ENCODE results near the gene CCDC85C. TPM values are rescaled to one million over a fixed set of nuclear protein-coding genes. Genes with fewer than 3 reads are reported as not detected.

The CCDC85C gene
- total and polyA plus RNA-seq, 2 of the 8 experiments (the other 6 are each of a cell fraction or from before 2014, with no cell fraction given), result 16.8 to 35.8 TPM

DNA sequence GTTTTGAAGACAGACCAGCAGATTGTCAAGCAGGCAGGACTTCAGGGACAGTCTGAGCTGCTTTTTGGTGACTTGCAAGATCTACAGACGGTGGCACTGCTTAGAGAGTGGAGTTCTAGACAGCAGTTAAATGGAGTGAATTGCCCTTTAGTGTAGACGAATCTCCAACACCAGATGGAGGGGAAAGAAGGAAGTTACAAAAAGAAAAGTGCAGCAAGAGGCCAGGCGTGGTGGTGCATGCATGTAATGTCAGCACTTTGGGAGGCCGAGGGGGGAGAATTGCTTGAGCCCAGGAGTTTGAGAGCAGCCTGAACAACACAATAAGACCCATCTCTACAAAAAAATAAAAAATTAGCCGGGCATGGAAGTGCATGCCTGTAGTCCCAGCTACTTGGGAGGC, 32.5 kb upstream of the CCDC85C start:
- H4K5ac ChIP-seq (ENCODE audit: insufficient read length, low read depth, low read length), result no peak overlapping the region
- no peaks in the 10 kb centered on the region; a peak in 1 of 7 replicates for H3K27me3 ChIP-seq (replicated peaks in 1 of 4; ENCODE audit: control insufficient read depth in 3 of 4, extremely low read depth in 1 of 4, insufficient read depth in 3 of 4, low read length in 3 of 4)
- H2BK20ac ChIP-seq (ENCODE audit: low read length), result no peak overlapping the region
- DNase-seq (ENCODE audit: low read depth in 1 of 2, low spot score in 2 of 2) (no peak), FAIRE-seq (no peak)
- H2AK5ac ChIP-seq (ENCODE audit: low read depth, low read length), result no peak overlapping the region
- H2BK15ac ChIP-seq (ENCODE audit: low read length), result no peak overlapping the region
- H3K27ac ChIP-seq (ENCODE audit: low read depth, low read length), result no peak overlapping the region
- no peak overlapping the region for H2BK120ac ChIP-seq (replicated peaks; ENCODE audit: low read depth, low read length)
- H4K20me1 ChIP-seq (replicated peaks in 1 of 2; ENCODE audit: control insufficient read depth in 1 of 2, insufficient read depth in 2 of 2, low read length in 2 of 2), result no peaks in the 10 kb centered on the region
- no peaks in the 10 kb centered on the region for H3K4me1 ChIP-seq (replicated peaks in 1 of 4; ENCODE audit: control insufficient read depth in 3 of 4, insufficient read depth in 4 of 4, low read length in 3 of 4)
- POLR2A ChIA-PET (ENCODE audit: partially characterized antibody), result no interaction called here
- H4K8ac ChIP-seq (ENCODE audit: extremely low read depth, insufficient read depth, low read length), result no peak overlapping the region
- H3K36me3 ChIP-seq (ENCODE audit: control insufficient read depth in 2 of 4, insufficient read depth in 4 of 4, low read length in 3 of 4), result no peaks in the 10 kb centered on the region
- H3K18ac ChIP-seq (ENCODE audit: extremely low read depth, low read length), result no peak overlapping the region
- no peaks in the 10 kb centered on the region for H3K23me2 ChIP-seq (ENCODE audit: low read depth, low read length)
- no peak for TF ChIP-seq PHF8 (conservative IDR thresholded peaks at IDR 0.05; ENCODE audit: low read depth, low read length)
- no peak overlapping the region for H4K91ac ChIP-seq (replicated peaks; ENCODE audit: insufficient read length, low read length)
- H2BK12ac ChIP-seq (ENCODE audit: low read depth, low read length), result no peak overlapping the region
- no peak overlapping the region for H3K4ac ChIP-seq (replicated peaks; ENCODE audit: insufficient read length, low read depth, low read length)
- no peak overlapping the region for H3K56ac ChIP-seq (replicated peaks; ENCODE audit: insufficient read length, low read depth, low read length)
- WGBS, 2 experiments (ENCODE audit: extremely low coverage in 1 of 2, insufficient coverage in 1 of 2, insufficient read length in 1 of 2, insufficient replicate concordance in 2 of 2, low coverage in 1 of 2, low lambda C conversion rate in 2 of 2, missing lambda C conversion rate in 1 of 2), result 79% methylated on average over 5 of the region's 5 CpGs; no CpG with 5 or more reads in 1 of the 2 experiments
- H3K9me3 ChIP-seq (ENCODE audit: insufficient read depth in 2 of 2, low read depth in 1 of 2, low read length in 1 of 2), result no peaks in the 10 kb centered on the region
- H3K79me2 ChIP-seq (ENCODE audit: control insufficient read depth in 1 of 2, insufficient read depth in 2 of 2, low read length in 2 of 2), result no peaks in the 10 kb centered on the region
- H3K4me2 ChIP-seq (ENCODE audit: insufficient read depth in 1 of 2, low read depth in 2 of 2, low read length in 2 of 2), result no peak overlapping the region
- H3K23ac ChIP-seq (ENCODE audit: insufficient read length), result no peak overlapping the region
- H3K4me3 ChIP-seq (ENCODE audit: extremely low read depth in 1 of 4, insufficient read depth in 2 of 4, low read depth in 3 of 4, low read length in 4 of 4), result no peak overlapping the region
- H3K79me1 ChIP-seq (ENCODE audit: low read depth, low read length), result no peaks in the 10 kb centered on the region
- no peak overlapping the region for H3K14ac ChIP-seq (ENCODE audit: insufficient read length)
- no peak overlapping the region for H3K9ac ChIP-seq (replicated peaks in 1 of 4; ENCODE audit: extremely low read depth in 1 of 4, low read depth in 3 of 4, low read length in 3 of 4)
- no peak overlapping the region for H2AFZ ChIP-seq (ENCODE audit: low read length)
- no peak overlapping the region for H2BK5ac ChIP-seq (ENCODE audit: low read depth, low read length)
- CTCF ChIA-PET (ENCODE audit: partially characterized antibody), result interaction anchor here (0.8 to 1.7 kb wide), 6 partner anchors 8 to 120 kb away, joined by 3 to 5 read pairs (median 4); no protein-coding TSS in a partner anchor

Measured in H1 (cell line).